H9 (cell line): ENCODE results near the gene HPCAL1. TPM values are rescaled to one million over a fixed set of nuclear protein-coding genes. Genes with fewer than 3 reads are reported as not detected.

Experiments used
- DNase-seq: peaks from one replicate; pipeline ENCODE4 v3.0.0-alpha.2; 2017
- H2AFZ ChIP-seq: one replicate; pipeline ENCODE4 v1.6.1; 2013; ENCODE audit warnings: mild to moderate bottlenecking, low read length, control low read depth, moderate library complexity
- H2AK5ac ChIP-seq: 2 replicates; pipeline ENCODE4 v1.6.1; 2013; ENCODE audit warnings: low read length, control low read depth, mixed read lengths; ENCODE audit not compliant: insufficient read length
- H2BK120ac ChIP-seq: one replicate; pipeline ENCODE4 v1.6.1; 2013; ENCODE audit warnings: low read depth, mild to moderate bottlenecking, low read length, control low read depth, inconsistent platforms; ENCODE audit not compliant: poor library complexity, severe bottlenecking
- H2BK12ac ChIP-seq: 2 replicates; pipeline ENCODE4 v1.6.1; 2013; ENCODE audit warnings: low read length, control low read depth, mixed read lengths, low read depth; ENCODE audit not compliant: insufficient read length
- H2BK15ac ChIP-seq: 2 replicates; pipeline ENCODE4 v1.6.1; 2013; ENCODE audit warnings: low read depth, low read length, control low read depth
- H2BK20ac ChIP-seq: one replicate; pipeline ENCODE4 v1.6.1; 2013; ENCODE audit warnings: low read depth, mild to moderate bottlenecking, low read length, control low read depth, inconsistent platforms; ENCODE audit not compliant: poor library complexity, severe bottlenecking
- H2BK5ac ChIP-seq: 2 replicates; pipeline ENCODE4 v1.6.1; 2013; ENCODE audit warnings: low read length, control low read depth, mixed read lengths; ENCODE audit not compliant: insufficient read length
- H3K14ac ChIP-seq: 2 replicates; pipeline ENCODE4 v1.6.1; 2013; ENCODE audit warnings: low read length, control low read depth; ENCODE audit not compliant: insufficient read depth
- H3K18ac ChIP-seq: 2 replicates; pipeline ENCODE4 v1.6.1; 2013; ENCODE audit warnings: low read depth, mild to moderate bottlenecking, mixed read lengths, low read length, control low read depth; ENCODE audit not compliant: insufficient read length
- H3K23ac ChIP-seq: 2 replicates; pipeline ENCODE4 v1.6.1; 2013; ENCODE audit warnings: low read length, control low read depth, mixed read lengths, low read depth; ENCODE audit not compliant: insufficient read length
- H3K23me2 ChIP-seq: 2 replicates; pipeline ENCODE4 v1.6.1; 2013; ENCODE audit warnings: low read depth, mild to moderate bottlenecking, mixed read lengths, low read length, control low read depth; ENCODE audit not compliant: insufficient read length, poor library complexity, severe bottlenecking
- H3K27ac ChIP-seq: 2 replicates; pipeline ENCODE4 v1.5.1; 2013; ENCODE audit warnings: low read length, control low read depth, mixed read lengths, low read depth; ENCODE audit not compliant: insufficient read length
- H3K27me3 ChIP-seq: 2 replicates; pipeline ENCODE4 v1.6.1; 2013; ENCODE audit warnings: low read length, control low read depth, inconsistent platforms; ENCODE audit not compliant: insufficient read depth
- H3K4ac ChIP-seq: 2 replicates; pipeline ENCODE4 v1.6.1; 2013; ENCODE audit warnings: low read depth, mild to moderate bottlenecking, control low read depth, inconsistent platforms, low read length, moderate library complexity
- H3K4me1 ChIP-seq: 2 replicates; pipeline ENCODE4 v1.6.1; 2013; ENCODE audit warnings: low read length, control low read depth, inconsistent platforms; ENCODE audit not compliant: insufficient read depth
- H3K4me2 ChIP-seq: 2 replicates; pipeline ENCODE4 v1.6.1; 2013; ENCODE audit warnings: low read length, control low read depth, mixed read lengths; ENCODE audit not compliant: insufficient read length, insufficient read depth
- H3K56ac ChIP-seq: 2 replicates; pipeline ENCODE4 v1.6.1; 2013; ENCODE audit warnings: low read depth, mild to moderate bottlenecking, mixed read lengths, low read length, control low read depth; ENCODE audit not compliant: insufficient read length
- H3K79me1 ChIP-seq: 2 replicates; pipeline ENCODE4 v1.6.1; 2013; ENCODE audit warnings: low read depth, mild to moderate bottlenecking, moderate library complexity, low read length, control low read depth, inconsistent platforms; ENCODE audit not compliant: insufficient read depth, poor library complexity, severe bottlenecking
- H3K79me2 ChIP-seq: 2 replicates; pipeline ENCODE4 v1.6.1; 2013; ENCODE audit warnings: low read length, control low read depth, inconsistent platforms; ENCODE audit not compliant: insufficient read depth
- H3K9ac ChIP-seq: 2 replicates; pipeline ENCODE4 v1.6.1; 2013; ENCODE audit warnings: low read length, control low read depth, mixed read lengths; ENCODE audit not compliant: insufficient read length; ENCODE audit errors: extremely low read depth
- H3K9me3 ChIP-seq: one replicate; pipeline ENCODE4 v1.6.1; 2013; ENCODE audit warnings: low read depth, low read length, inconsistent platforms; ENCODE audit not compliant: control insufficient read depth
- H3T11ph ChIP-seq: one replicate; pipeline ENCODE4 v1.6.1; 2013; ENCODE audit warnings: mild to moderate bottlenecking, low read length, control low read depth, inconsistent platforms
- H4K20me1 ChIP-seq: one replicate; pipeline ENCODE4 v1.6.1; 2013; ENCODE audit not compliant: control insufficient read depth, insufficient read length, insufficient read depth
- H4K5ac ChIP-seq: 2 replicates; pipeline ENCODE4 v1.6.1; 2013; ENCODE audit warnings: low read depth, mild to moderate bottlenecking, mixed read lengths, low read length, control low read depth; ENCODE audit not compliant: insufficient read length
- H4K8ac ChIP-seq: replicated peaks from 2 replicates; pipeline ENCODE4 v1.6.1; 2013; ENCODE audit warnings: low read length, control low read depth, mixed read lengths, low read depth; ENCODE audit not compliant: insufficient read length
- H4K91ac ChIP-seq: 2 replicates; pipeline ENCODE4 v1.6.1; 2013; ENCODE audit warnings: low read depth, mild to moderate bottlenecking, moderate library complexity, mixed read lengths, low read length, control low read depth; ENCODE audit not compliant: insufficient read length
- H3K27ac Mint-ChIP-seq, 3 experiments: 2 replicates in 2 of 3; 3 replicates in 1 of 3; pipeline ENCODE4 v1.8.0; 2020 to 2021; ENCODE audit warnings: mixed read lengths in 3 of 3, mild to moderate bottlenecking in 1 of 3, moderate library complexity in 1 of 3
- H3K27me3 Mint-ChIP-seq: 2 replicates; pipeline ENCODE4 v1.8.0; 2021; ENCODE audit warnings: low read depth, mild to moderate bottlenecking, moderate library complexity, mixed read lengths
- H3K36me3 Mint-ChIP-seq, 3 experiments: 2 replicates in 2 of 3; 3 replicates in 1 of 3; pipeline ENCODE4 v1.8.0; 2020 to 2021; ENCODE audit warnings: low read depth in 3 of 3, mixed read lengths in 3 of 3; ENCODE audit not compliant: insufficient read depth in 1 of 3
- H3K4me1 Mint-ChIP-seq, 2 experiments: 2 replicates each; pipeline ENCODE4 v1.8.0; 2020; ENCODE audit warnings: mixed read lengths in 2 of 2
- H3K4me3 Mint-ChIP-seq, 2 experiments: 2 replicates in 1 of 2; 3 replicates in 1 of 2; pipeline ENCODE4 v1.8.0; 2020 to 2021; ENCODE audit warnings: mild to moderate bottlenecking in 2 of 2, mixed read lengths in 2 of 2, moderate library complexity in 1 of 2
- H3K9me3 Mint-ChIP-seq, 2 experiments: 2 replicates in 1 of 2; 3 replicates in 1 of 2; pipeline ENCODE4 v1.8.0; 2020; ENCODE audit warnings: mild to moderate bottlenecking in 2 of 2, mixed read lengths in 2 of 2, moderate library complexity in 1 of 2
- CTCF ChIP-seq: fragments of 200-600 bp; sonication (generic); conservative IDR thresholded peaks from 3 replicates; pipeline ENCODE4 v1.8.0; 2021; ENCODE audit warnings: antibody characterized with exemption, mild to moderate bottlenecking
- WGBS: extraction: QIAGEN DNeasy Blood & Tissue Kit; methylation state at CpG from one replicate; pipeline ENCODE4 v1.1.7; 2013; ENCODE audit warnings: missing lambda C conversion rate, low lambda C conversion rate, mixed read lengths; ENCODE audit not compliant: insufficient read length; ENCODE audit errors: extremely low coverage; 5-methylcytosine and 5-hydroxymethylcytosine counted together
- total RNA-seq: library from RNA; stranded (reverse); gene quantifications from 2 replicates; pipeline ENCODE4 v1.2.1, GENCODE V29; 2021

Gene HPCAL1
- total RNA-seq, 1 experiment from 2014 or later: 4.7 TPM

GRCh38 chr2:10344105-10345066, 41.7 kb downstream of the HPCAL1 start:
- no peak for DNase-seq

More at GRCh38 chr2:10344105-10345066, 41.7 kb downstream of the HPCAL1 start:
- no peak for TF ChIP-seq CTCF
- Histone ChIP-seq H4K91ac (no peak overlapping the region), H3K23me2 (no peaks in the 10 kb centered on the region), H2BK20ac (no peak overlapping the region), H4K5ac (no peak overlapping the region), H2AFZ (no peak overlapping the region), H3K23ac (no peak overlapping the region), H3K27me3 (no peaks in the 10 kb centered on the region), H3K9me3 (no peaks in the 10 kb centered on the region), H3T11ph (no peak overlapping the region), H3K18ac (no peak overlapping the region), H3K27ac (no peak overlapping the region), H2BK120ac (no peak overlapping the region), H3K9ac (no peak overlapping the region), H3K79me1 (no peaks in the 10 kb centered on the region), H3K14ac (no peak overlapping the region), H3K4ac (no peak overlapping the region), H2BK15ac (no peak overlapping the region), H4K8ac (no peak overlapping the region), H3K79me2 (no peaks in the 10 kb centered on the region), H3K4me2 (no peak overlapping the region), H3K56ac (no peak overlapping the region), H4K20me1 (no peaks in the 10 kb centered on the region), H2BK12ac (no peak overlapping the region), H2BK5ac (no peak overlapping the region), H3K4me1 (peaks cover 3% of the 10 kb centered on the region; the same call in 1 of the 2 replicates), H2AK5ac (no peak overlapping the region)
- WGBS: no CpG with 5 or more reads among the region's 19 CpGs
- no peaks in the 10 kb centered on the region for H3K36me3 Mint-ChIP-seq
- no peak overlapping the region for H3K4me3 Mint-ChIP-seq
- H3K27me3 Mint-ChIP-seq: peaks cover 1% of the 10 kb centered on the region; the same call in 1 of the 2 replicates
- H3K4me1 Mint-ChIP-seq: peaks cover 0 to 19% of the 10 kb centered on the region in 2 experiments; a peak in 2 of 4 replicates
- peak overlapping the region in 1 of 3 experiments; percentile 5; a peak in 1 of 7 replicates for H3K27ac Mint-ChIP-seq
- no peaks in the 10 kb centered on the region for H3K9me3 Mint-ChIP-seq
